ENCODE results near the gene PAK1IP1.
"Not testable (repeated sequence)": the region's sequence is repeated elsewhere in the genome, so short reads cannot be mapped to it uniquely, and the experiment has no call there.

Gene PAK1IP1

DNA sequence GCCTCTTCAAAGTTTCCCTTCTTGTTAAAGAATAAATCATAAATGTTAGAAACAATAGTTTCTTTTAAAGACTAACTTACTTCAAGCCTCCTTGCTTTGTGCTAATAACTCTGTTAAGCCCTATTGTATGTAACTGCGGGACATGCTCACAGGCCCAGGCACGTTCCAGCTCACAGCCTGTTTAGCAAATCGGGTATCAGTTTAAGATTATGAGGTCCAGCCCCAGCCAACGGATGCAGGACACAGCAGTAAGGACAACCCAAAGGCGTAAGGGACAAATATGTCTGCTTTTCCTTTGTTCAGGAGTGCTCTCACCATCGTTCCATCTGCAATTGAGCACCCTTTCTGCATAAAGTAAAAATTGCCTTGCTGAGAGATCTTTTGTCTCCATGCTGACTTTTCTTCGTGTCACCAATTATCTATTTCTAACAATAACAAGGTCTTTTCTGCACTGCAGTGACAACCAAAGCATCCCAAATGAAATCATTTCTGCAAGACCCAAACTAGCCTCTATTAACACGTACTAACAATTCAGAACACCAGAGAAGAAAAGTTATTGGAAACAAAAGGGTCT is 1.7 kb upstream of the PAK1IP1 start:
- no peak for DNase-seq (ENCODE audit: low read depth)

DNA sequence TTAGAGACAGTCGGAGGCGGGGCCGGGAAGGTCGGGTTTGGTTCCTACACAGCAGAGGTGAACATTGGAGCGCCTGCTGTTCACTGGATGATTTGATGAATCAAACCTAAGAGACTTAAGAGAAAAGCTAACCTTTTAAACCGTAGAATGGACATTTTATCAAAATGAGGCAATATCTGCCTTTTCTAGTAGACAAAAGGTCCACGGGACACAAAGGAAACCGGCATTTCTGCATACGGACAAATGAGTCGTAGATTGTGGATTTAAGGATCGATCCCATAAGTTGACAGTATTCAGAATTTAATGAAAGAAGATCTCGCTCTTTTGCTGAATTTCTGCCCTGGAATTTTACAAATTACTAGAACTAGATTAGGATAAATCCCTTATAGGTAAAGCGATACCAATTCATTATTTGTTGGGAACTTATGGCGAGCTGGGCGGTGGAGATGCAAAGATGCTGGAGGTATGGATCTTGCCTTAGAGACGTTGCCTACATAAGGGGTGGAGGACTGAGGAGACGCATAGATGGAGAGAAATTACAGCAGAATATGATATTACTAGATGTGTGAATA is 400 bp downstream of the PAK1IP1 start:
- no peak for DNase-seq (ENCODE audit: low read depth)

DNA sequence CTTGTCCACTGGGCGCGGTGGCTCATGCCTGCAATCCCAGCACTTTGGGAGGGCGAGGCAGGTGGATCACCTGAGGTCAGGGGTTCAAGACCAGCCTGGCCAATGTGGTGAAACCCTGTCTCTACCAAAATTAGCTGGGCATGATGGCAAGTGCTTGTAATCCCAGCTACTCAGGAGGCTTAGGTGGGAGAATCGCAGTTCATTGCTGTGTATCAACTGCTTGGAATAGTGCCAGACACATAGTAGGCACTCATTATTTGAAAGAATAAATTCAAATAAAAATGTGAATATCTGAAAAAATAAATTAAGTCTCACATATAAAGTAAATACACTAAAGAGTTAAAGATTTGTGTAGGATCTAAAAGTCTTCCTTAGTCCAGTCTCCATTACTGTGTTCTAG is 1.9 kb downstream of the PAK1IP1 start:
- no peak for DNase-seq (ENCODE audit: low read depth)

GRCh38 chr6:10713962-10714361 is 19.2 kb downstream of the PAK1IP1 start:
- DNase-seq (ENCODE audit: low read depth), result no peak

GRCh38 chr6:10719296-10719963 is 24.7 kb downstream of the PAK1IP1 start:
- DNase-seq (ENCODE audit: low read depth), result peak; percentile 25

- no peak for DNase-seq (ENCODE audit: low read depth)
Observed at GRCh38 chr6:10719964-10720264, 25.1 kb downstream of the PAK1IP1 start.

DNA sequence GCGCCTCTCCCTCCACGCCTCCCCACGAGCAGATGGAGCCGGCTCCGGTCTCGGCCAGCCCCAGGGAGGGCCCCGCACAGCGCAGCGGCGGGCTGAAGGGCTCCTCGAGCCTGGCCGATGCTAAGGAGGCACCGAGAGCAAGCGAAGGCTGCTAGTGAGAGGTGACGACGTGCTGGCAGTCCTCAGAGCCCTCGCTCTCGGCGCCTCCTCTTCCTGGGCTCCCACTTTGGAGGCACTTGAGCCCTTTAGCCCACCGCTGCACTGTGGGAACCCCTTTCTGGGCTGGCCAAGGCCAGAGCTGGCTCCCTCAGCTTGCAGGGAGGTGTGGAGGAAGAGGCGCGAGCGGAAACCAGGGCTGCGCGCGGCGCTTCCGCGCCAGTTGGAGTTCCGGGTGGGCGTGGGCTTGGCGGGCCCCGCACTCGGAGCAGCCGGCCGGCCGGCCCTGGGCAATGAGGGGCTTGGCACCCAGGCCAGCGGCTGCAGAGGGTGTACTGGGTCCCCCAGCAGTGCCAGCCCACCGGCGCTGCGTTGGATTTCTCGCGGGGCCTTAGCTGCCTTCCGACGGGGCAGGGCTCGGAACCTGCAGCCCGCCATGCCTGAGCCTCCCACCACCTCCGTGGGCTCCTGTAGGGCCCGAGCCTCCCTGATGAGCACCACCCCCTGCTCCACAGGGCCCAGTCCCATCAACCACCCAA is 25.6 kb downstream of the PAK1IP1 start:
- DNase-seq (ENCODE audit: low read depth), result peak; percentile 41

DNA sequence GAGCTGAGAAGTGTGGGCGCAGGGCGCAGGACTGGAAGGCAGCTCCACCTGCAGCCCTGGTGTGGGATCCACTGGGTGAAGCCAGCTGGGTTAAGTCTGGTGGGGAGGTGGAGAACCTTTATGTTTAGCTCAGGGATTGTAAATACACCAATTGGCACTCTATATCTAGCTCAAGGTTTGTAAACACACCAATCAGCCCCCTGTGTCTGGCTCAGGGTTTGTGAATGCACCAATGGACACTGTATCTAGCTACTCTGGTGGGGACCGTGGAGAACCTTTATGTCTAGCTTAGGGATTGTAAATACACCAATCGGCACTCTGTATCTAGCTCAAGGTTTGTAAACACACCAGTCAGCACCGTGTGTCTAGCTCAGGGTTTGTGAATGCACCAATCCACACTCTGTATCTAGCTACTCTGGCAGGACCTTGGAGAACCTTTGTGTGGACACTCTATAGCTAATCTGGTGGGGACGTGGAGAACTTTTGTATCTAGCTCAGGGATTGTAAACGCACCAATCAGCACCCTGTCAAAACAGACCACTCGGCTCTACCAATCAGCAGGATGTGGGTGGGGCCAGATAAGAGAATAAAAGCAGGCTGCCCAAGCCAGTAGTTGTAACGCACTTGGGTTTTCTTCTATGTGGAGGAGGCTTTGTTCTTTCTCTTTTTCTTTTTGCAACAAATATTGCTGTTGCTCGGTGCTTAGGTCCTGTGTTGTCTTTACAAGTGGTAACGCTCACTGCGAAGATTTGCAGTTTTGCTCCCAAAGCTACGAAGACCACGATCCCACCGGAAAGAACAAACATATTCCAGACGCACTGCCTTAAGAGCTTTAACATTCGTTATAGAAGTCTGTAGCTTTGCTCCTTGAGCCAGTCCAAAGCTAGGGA is 26.4 kb downstream of the PAK1IP1 start:
- peak; percentile 16 for DNase-seq (ENCODE audit: low read depth)

DNA sequence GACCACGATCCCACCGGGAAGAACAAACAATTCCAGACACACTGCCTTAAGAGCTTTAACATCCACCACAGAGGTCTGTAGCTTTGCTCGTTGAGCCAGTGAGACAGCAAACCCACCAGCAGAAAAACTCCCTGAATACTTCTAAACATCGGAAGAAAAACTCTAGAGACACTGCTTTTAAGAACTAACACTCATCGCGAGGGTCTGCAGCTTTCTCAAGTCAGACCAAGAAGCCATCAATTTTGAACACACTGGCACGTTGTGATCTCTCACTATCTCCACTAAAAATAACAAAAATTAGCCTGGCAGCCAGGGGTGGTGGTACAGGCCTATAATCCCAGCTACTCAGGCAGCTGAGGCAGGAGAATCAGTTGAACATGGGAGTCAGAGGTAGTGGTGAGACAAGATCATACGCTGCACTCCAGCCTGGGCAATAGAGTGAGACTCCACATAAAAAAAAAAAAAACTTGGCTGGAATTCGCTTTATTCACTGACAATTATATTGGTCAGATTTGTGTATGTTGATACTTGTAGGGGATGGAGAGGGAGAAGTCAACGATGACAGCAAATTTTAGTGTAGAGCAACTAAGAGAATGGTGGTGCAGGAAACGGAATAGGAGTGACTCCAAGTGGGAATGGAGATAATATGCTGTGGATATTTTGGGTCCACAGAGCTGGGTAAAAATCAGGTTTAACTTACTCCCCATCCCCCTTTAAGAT is 27.2 kb downstream of the PAK1IP1 start:
- DNase-seq (ENCODE audit: low read depth), result no peak

DNA sequence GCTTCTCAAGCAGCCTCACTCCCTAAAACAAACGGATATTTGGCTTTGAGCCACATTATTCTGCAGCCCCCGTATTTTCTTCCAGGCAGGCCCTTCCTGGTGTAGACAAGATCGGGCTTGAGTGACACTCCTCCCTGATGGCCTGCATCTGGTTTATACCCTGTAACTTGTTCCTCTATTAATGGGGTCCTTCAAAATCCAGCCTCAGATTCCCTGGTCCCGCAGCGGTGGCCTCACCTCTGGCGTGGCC is 27.7 kb downstream of the PAK1IP1 start:
- no peak for DNase-seq (ENCODE audit: low read depth)

GRCh38 chr6:10722820-10723566 is 28.2 kb downstream of the PAK1IP1 start, which contains the start of gene TMEM14C:
Gene TMEM14C, plus strand, starts transcription at chr6:10723070. Its CDS starts 1,544 bp downstream, at chr6:10724614.
- DNase-seq (ENCODE audit: low read depth), result peak; percentile 87

DNA sequence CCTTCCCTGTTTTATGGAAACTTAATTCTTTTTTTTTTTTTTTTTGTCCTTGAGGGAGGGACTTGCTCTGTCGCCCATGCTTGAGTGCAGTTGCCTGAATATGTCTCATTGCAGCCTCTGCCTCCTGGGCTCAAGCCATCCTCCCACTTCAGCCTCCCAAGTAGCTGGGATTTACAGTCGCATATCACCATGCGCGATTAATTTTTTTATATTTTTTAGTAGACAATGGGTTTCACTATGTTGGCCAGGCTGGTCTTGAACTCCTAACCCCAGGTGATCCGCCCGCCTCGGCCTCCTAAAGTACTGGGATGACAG is 28.8 kb downstream of the PAK1IP1 start:
- no peak for DNase-seq (ENCODE audit: low read depth)

GRCh38 chr6:10725044-10725443 is 30.3 kb downstream of the PAK1IP1 start:
- no peak for DNase-seq (ENCODE audit: low read depth)

GRCh38 chr6:10725716-10726115 is 30.9 kb downstream of the PAK1IP1 start:
- no peak for DNase-seq (ENCODE audit: low read depth)

DNA sequence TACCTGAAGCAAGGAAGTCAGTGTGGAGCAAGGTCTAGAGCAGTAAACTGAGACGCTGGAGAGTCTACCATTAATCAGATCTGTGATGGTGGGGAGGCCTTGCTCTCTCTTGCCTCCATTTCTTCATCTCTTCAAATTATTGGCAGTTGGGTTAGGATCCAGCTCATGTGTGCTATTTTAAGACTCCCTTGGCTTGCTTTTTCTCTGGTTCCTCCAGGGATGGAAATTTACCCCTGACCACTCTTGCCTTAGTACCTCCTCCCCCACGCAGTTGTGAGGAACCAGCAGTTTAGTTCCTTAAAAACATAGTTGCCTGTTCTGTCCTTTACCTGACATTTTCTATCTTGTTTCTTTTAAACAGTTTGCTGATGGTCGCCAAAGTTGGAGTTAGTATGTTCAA is 35.5 kb downstream of the PAK1IP1 start:
- no peak for DNase-seq (ENCODE audit: low read depth)

DNA sequence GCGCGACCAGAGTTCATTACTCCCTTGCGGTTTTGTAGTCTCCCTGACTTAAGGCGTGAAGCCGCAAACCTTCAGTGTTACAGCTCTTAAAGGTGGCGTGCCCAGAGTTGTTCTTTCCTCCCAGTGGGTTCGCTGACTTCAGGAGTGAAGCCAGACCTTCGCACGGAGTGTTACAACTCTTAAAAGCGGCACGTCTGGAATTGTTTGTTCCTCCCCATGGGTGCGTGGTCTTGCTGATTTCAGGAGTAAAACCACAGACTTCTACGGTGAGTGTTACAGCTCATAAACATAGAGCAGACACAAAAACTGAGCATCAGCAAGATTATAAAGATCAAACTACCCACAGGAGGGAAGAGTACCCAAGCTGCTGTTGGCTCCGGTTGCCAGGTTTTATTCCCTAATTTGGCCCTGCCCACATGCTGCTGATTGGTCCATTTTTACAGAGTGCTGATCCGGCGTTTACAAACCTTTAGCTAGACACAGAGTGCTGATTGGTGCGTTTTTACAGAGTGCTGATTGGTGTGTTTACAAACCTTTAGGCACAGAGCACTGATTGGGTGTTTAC is 38.5 kb downstream of the PAK1IP1 start:
- no peak for DNase-seq (ENCODE audit: low read depth)

DNA sequence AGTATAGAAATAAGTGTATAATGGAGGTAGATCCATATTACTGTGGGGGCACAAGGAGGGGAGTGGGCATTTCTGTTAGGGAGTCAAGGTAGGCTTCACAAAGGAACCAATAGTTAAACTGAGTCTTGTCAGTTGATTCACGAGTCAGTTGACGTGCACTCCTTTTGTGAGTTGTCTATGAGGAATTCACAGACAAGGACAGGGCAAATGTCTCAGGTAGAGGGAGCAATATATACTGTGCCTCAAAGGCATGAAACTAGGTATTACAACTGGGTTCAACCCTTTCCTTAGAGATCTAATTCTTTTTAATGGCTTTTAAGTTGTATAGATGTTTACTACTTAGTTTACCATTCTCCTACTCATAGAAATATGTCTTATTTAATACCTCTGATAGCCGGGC is 39.1 kb downstream of the PAK1IP1 start:
- DNase-seq (ENCODE audit: low read depth), result no peak

- DNase-seq (ENCODE audit: low read depth), result no peak
Observed at GRCh38 chr6:10736731-10737130, 42.0 kb downstream of the PAK1IP1 start.

DNA sequence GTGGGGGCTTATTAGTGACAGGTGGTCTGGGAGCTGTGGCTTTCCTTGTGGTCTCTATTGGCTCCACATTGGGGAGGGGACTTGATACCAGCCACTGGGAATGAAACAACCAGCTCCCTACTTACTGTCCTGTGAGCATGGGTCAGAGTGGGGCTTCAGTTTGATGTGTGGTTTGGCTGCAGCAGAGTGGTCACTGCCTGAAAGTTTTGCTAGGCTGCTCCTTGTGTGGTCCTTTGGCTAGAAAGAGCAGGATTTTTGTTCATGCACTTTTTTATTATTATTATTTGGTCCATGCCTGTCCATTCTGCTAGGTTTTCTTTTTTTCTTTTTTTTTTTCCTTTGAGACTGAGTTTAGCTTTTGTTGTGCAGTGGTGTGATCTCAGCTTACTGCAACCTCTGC is 45.3 kb downstream of the PAK1IP1 start:
- no peak for DNase-seq (ENCODE audit: low read depth)

GRCh38 chr6:10741643-10742042 is 46.9 kb downstream of the PAK1IP1 start:
- DNase-seq (ENCODE audit: low read depth), result not testable (repeated sequence)

DNA sequence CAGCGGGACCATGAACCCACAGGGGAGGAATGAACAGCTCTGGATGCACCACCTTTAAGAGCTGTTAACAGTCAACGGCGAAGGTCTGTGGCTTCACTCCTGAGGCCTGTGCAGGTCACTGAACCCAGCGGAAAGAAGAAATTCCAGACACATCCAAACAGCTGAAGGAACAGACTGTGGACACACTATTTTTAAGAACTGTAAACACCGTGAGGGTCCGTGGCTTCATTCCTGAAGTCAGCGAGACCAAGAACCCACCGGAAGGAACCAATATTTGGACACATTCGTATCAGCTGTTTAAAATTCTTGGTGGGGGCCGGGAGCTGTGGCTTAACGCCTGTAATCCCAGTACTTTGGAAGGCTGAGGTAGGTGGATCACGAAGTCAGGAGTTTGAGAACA is 47.5 kb downstream of the PAK1IP1 start:
- no peak for DNase-seq (ENCODE audit: low read depth)
